NCI-H748 (cell line): Measurements from ENCODE around the gene AZIN2.

Source experiments
- DNase-seq: peaks from one replicate; lab custom pipeline; 2025; ENCODE audit not compliant: unreplicated experiment; lab: John Stamatoyannopoulos, UW

AZIN2 gene

GRCh38 chr1:33149453-33150190 lies 68.7 kb downstream of the AZIN2 start:
- DNase-seq, result peak; percentile 11

GRCh38 chr1:33150522-33150921 lies 69.6 kb downstream of the AZIN2 start:
- DNase-seq, result no peak

- no peak for DNase-seq
Measured at GRCh38 chr1:33151116-33151515, 70.2 kb downstream of the AZIN2 start.

- no peak for DNase-seq
Measured at GRCh38 chr1:33152685-33153432, 71.9 kb downstream of the AZIN2 start.

- no peak for DNase-seq
Measured at GRCh38 chr1:33153650-33154049, 72.7 kb downstream of the AZIN2 start.

GRCh38 chr1:33155877-33156538 lies 75.1 kb downstream of the AZIN2 start:
- DNase-seq, result no peak

GRCh38 chr1:33157131-33157530 lies 76.2 kb downstream of the AZIN2 start:
- DNase-seq, result no peak

GRCh38 chr1:33158366-33158765 lies 77.4 kb downstream of the AZIN2 start:
- DNase-seq, result no peak

GRCh38 chr1:33159577-33159976 lies 78.6 kb downstream of the AZIN2 start:
- no peak for DNase-seq

- DNase-seq, result peak; percentile 65
Measured at GRCh38 chr1:33161061-33161681, 80.2 kb downstream of the AZIN2 start.

GRCh38 chr1:33162141-33162540 lies 81.2 kb downstream of the AZIN2 start:
- DNase-seq, result no peak

- no peak for DNase-seq
Measured at GRCh38 chr1:33163621-33164519, 82.9 kb downstream of the AZIN2 start.

- no peak for DNase-seq
Measured at GRCh38 chr1:33165209-33165608, 84.3 kb downstream of the AZIN2 start.

- no peak for DNase-seq
Measured at GRCh38 chr1:33165809-33166208, 84.9 kb downstream of the AZIN2 start.

- no peak for DNase-seq
Measured at GRCh38 chr1:33167650-33168447, 86.9 kb downstream of the AZIN2 start.

- no peak for DNase-seq
Measured at GRCh38 chr1:33168556-33169289, 87.8 kb downstream of the AZIN2 start.

- DNase-seq, result no peak
Measured at GRCh38 chr1:33169290-33170055, 88.5 kb downstream of the AZIN2 start.
